Ishikawa (cell line): ENCODE data around the gene MACROD2.

Source experiments
- TAF1 ChIP-seq: IDR thresholded peaks from 2 replicates; pipeline ENCODE4 v1.6.1; 2012; ENCODE audit warnings: low read depth, mild to moderate bottlenecking
- TEAD4 ChIP-seq: IDR thresholded peaks from 2 replicates; pipeline ENCODE4 v1.6.1; 2012
- TF ChIP-seq, protein P1 (sequence below): IDR thresholded peaks from 2 replicates; pipeline ENCODE4 v1.6.1; 2012

DNA sequence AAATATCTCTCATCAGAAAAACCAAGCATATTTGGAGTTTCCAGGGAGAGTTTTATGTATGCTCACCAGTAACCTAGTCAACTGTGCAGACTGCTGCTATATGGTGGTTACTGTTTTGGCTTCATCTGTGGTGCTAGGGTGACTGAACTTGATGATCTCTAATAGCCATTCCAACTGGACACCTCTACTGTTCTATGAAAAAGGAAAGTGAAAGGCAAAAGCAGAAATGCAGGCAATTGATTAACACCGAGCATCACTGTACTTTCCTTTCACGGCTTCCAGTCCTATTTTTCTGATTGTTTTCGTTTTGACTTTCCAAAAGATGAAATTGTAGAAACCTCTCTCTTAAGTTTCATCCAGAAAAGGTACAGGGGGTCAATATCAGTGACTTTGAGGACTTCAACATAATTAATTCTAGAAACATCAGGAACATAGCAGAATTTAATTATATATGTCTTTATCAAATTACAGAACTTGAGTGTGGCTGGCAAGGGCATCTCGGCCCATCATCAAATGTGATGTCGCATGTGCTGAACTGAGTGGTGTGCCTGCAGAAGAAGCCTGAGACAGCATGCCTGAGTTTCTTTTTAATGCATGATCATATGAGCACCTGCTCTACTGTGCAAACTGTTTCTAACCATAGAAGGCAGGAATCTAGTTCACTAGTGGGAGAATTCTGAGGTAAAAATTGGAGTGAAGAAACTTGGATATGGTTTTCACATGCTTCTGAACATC, 806.4 kb downstream of the MACROD2 start:
- TF ChIP-seq TAF1 (no peak), TEAD4 (no peak)
- TF ChIP-seq, protein P1, sequence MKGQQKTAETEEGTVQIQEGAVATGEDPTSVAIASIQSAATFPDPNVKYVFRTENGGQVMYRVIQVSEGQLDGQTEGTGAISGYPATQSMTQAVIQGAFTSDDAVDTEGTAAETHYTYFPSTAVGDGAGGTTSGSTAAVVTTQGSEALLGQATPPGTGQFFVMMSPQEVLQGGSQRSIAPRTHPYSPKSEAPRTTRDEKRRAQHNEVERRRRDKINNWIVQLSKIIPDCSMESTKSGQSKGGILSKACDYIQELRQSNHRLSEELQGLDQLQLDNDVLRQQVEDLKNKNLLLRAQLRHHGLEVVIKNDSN = no peak
